ENCODE results near the gene PLA2G2F. TPM values are rescaled to one million over a fixed set of nuclear protein-coding genes. Genes with fewer than 3 reads are reported as not detected.

The PLA2G2F gene
- polyA plus RNA-seq, 3 donors from 2014 or later = not detected

GRCh38 chr1:20107796-20108195 lies 31.3 kb upstream of the PLA2G2F start:
- no peaks in the 10 kb centered on the region for H3K36me3 Mint-ChIP-seq
- DNase-seq = no peak
- no peaks in the 10 kb centered on the region for H3K9me3 Mint-ChIP-seq
- no peak overlapping the region for H3K4me3 Mint-ChIP-seq
- H3K27ac Mint-ChIP-seq = no peak overlapping the region
- peaks cover 2 to 6% (median 5%) of the 10 kb centered on the region in 3 donors for H3K27me3 Mint-ChIP-seq (ENCODE audit: low read depth in 3 of 3)
- H3K4me1 Mint-ChIP-seq = no peaks in the 10 kb centered on the region

- Mint-ChIP-seq H3K9me3 (no peaks in the 10 kb centered on the region), H3K36me3 (no peaks in the 10 kb centered on the region), H3K4me1 (no peaks in the 10 kb centered on the region), H3K27ac (no peak overlapping the region), H3K27me3 (ENCODE audit: low read depth in 3 of 3) (peaks cover under 1 to 6% (median 5%) of the 10 kb centered on the region in 3 donors), H3K4me3 (no peak overlapping the region)
- no peak for DNase-seq
These were observed 30.6 kb upstream of the PLA2G2F start for GRCh38 chr1:20108366-20109123.

GRCh38 chr1:20109223-20109856 lies 29.8 kb upstream of the PLA2G2F start:
- no peak overlapping the region for H3K4me3 Mint-ChIP-seq
- no peak overlapping the region for H3K27ac Mint-ChIP-seq
- H3K4me1 Mint-ChIP-seq = no peaks in the 10 kb centered on the region
- peaks cover 0 to 8% (median 6%) of the 10 kb centered on the region in 3 donors for H3K27me3 Mint-ChIP-seq (ENCODE audit: low read depth in 3 of 3)
- DNase-seq = no peak
- no peaks in the 10 kb centered on the region for H3K36me3 Mint-ChIP-seq
- H3K9me3 Mint-ChIP-seq = no peaks in the 10 kb centered on the region

GRCh38 chr1:20110679-20111078 lies 28.4 kb upstream of the PLA2G2F start:
- H3K27me3 Mint-ChIP-seq (ENCODE audit: low read depth in 3 of 3) = peaks cover 0 to 8% (median 6%) of the 10 kb centered on the region in 3 donors
- no peaks in the 10 kb centered on the region for H3K9me3 Mint-ChIP-seq
- H3K27ac Mint-ChIP-seq = no peak overlapping the region
- H3K36me3 Mint-ChIP-seq = no peaks in the 10 kb centered on the region
- no peak for DNase-seq
- no peak overlapping the region for H3K4me3 Mint-ChIP-seq
- H3K4me1 Mint-ChIP-seq = no peaks in the 10 kb centered on the region

- no peaks in the 10 kb centered on the region for H3K9me3 Mint-ChIP-seq
- no peaks in the 10 kb centered on the region for H3K4me1 Mint-ChIP-seq
- no peak for DNase-seq
- no peak overlapping the region for H3K27ac Mint-ChIP-seq
- H3K4me3 Mint-ChIP-seq = no peak overlapping the region
- peaks cover 0 to 8% (median 6%) of the 10 kb centered on the region in 3 donors for H3K27me3 Mint-ChIP-seq (ENCODE audit: low read depth in 3 of 3)
- H3K36me3 Mint-ChIP-seq = no peaks in the 10 kb centered on the region
These were observed 27.7 kb upstream of the PLA2G2F start for GRCh38 chr1:20111452-20111851.

- H3K36me3 Mint-ChIP-seq = no peaks in the 10 kb centered on the region
- DNase-seq = no peak
- no peak overlapping the region for H3K27ac Mint-ChIP-seq
- no peaks in the 10 kb centered on the region for H3K4me1 Mint-ChIP-seq
- peaks cover 0 to 7% (median 6%) of the 10 kb centered on the region in 3 donors for H3K27me3 Mint-ChIP-seq (ENCODE audit: low read depth in 3 of 3)
- no peak overlapping the region for H3K4me3 Mint-ChIP-seq
- no peaks in the 10 kb centered on the region for H3K9me3 Mint-ChIP-seq
These were observed 26.7 kb upstream of the PLA2G2F start for GRCh38 chr1:20112279-20113000.

- H3K27me3 Mint-ChIP-seq (ENCODE audit: low read depth in 3 of 3) = peaks cover 0 to 9% (median 6%) of the 10 kb centered on the region in 3 donors
These were observed 25.0 kb upstream of the PLA2G2F start for GRCh38 chr1:20114021-20114648.

GRCh38 chr1:20115479-20115878 lies 23.6 kb upstream of the PLA2G2F start:
- Mint-ChIP-seq H3K27ac (no peak overlapping the region), H3K9me3 (no peaks in the 10 kb centered on the region), H3K4me1 (no peaks in the 10 kb centered on the region), H3K36me3 (no peaks in the 10 kb centered on the region), H3K4me3 (no peak overlapping the region), H3K27me3 (ENCODE audit: low read depth in 3 of 3) (peaks cover 0 to 11% (median 6%) of the 10 kb centered on the region in 3 donors)
- no peak for DNase-seq

More at GRCh38 chr1:20114021-20114648, 25.0 kb upstream of the PLA2G2F start:
- H3K36me3 Mint-ChIP-seq = no peaks in the 10 kb centered on the region
- H3K4me3 Mint-ChIP-seq = no peak overlapping the region
- no peak overlapping the region for H3K27ac Mint-ChIP-seq
- no peaks in the 10 kb centered on the region for H3K4me1 Mint-ChIP-seq
- DNase-seq = no peak
- H3K9me3 Mint-ChIP-seq = no peaks in the 10 kb centered on the region

GRCh38 chr1:20115916-20116315 lies 23.2 kb upstream of the PLA2G2F start:
- Mint-ChIP-seq H3K36me3 (no peaks in the 10 kb centered on the region), H3K27me3 (ENCODE audit: low read depth in 3 of 3) (peaks cover 0 to 11% (median 6%) of the 10 kb centered on the region in 3 donors), H3K4me3 (no peak overlapping the region), H3K27ac (no peak overlapping the region), H3K9me3 (no peaks in the 10 kb centered on the region), H3K4me1 (no peaks in the 10 kb centered on the region)
- DNase-seq = no peak

GRCh38 chr1:20117236-20117635 lies 21.9 kb upstream of the PLA2G2F start:
- H3K4me3 Mint-ChIP-seq = no peak overlapping the region
- no peak overlapping the region for H3K27ac Mint-ChIP-seq
- H3K9me3 Mint-ChIP-seq = peaks cover 0 to 1% (median 0%) of the 10 kb centered on the region in 6 donors

GRCh38 chr1:20119347-20119746 lies 19.8 kb upstream of the PLA2G2F start, which contains the start of gene PLA2G2D:
Gene PLA2G2D, minus strand, starts transcription at chr1:20119536. Its CDS starts 38 bp downstream, at chr1:20119498.
- Mint-ChIP-seq H3K4me3 (no peak within 1 kb of the TSS), H3K27me3 (ENCODE audit: low read depth in 3 of 3) (peaks cover 3 to 6% (median 4%) of the 10 kb centered on the region in 3 donors), H3K36me3 (no peaks in the 10 kb centered on the region), H3K27ac (no peak within 1 kb of the TSS), H3K4me1 (no peaks in the 10 kb centered on the region), H3K9me3 (peaks cover 0 to 1% (median 0%) of the 10 kb centered on the region in 6 donors)
- no peak for DNase-seq

More at GRCh38 chr1:20117236-20117635, 21.9 kb upstream of the PLA2G2F start:
- DNase-seq = no peak
- Mint-ChIP-seq H3K4me1 (no peaks in the 10 kb centered on the region), H3K36me3 (no peaks in the 10 kb centered on the region), H3K27me3 (ENCODE audit: low read depth in 3 of 3) (peaks cover 0 to 9% (median 1%) of the 10 kb centered on the region in 3 donors)

- H3K27ac Mint-ChIP-seq = no peak overlapping the region
- peaks cover 4 to 8% (median 4%) of the 10 kb centered on the region in 3 donors for H3K27me3 Mint-ChIP-seq (ENCODE audit: low read depth in 3 of 3)
- H3K9me3 Mint-ChIP-seq = peaks cover 0 to 1% (median 0%) of the 10 kb centered on the region in 6 donors
- no peak for DNase-seq
- no peak overlapping the region for H3K4me3 Mint-ChIP-seq
- H3K4me1 Mint-ChIP-seq = no peaks in the 10 kb centered on the region
- H3K36me3 Mint-ChIP-seq = no peaks in the 10 kb centered on the region
These were observed 18.3 kb upstream of the PLA2G2F start for GRCh38 chr1:20120796-20121195.

- Mint-ChIP-seq H3K27me3 (ENCODE audit: low read depth in 3 of 3) (peaks cover 4 to 13% (median 4%) of the 10 kb centered on the region in 3 donors), H3K27ac (no peak overlapping the region), H3K4me3 (no peak overlapping the region), H3K4me1 (no peaks in the 10 kb centered on the region), H3K9me3 (peaks cover 0 to 1% (median 0%) of the 10 kb centered on the region in 6 donors), H3K36me3 (peaks cover 0 to 3% (median 0%) of the 10 kb centered on the region in 3 donors)
- no peak for DNase-seq
These were observed 15.2 kb upstream of the PLA2G2F start for GRCh38 chr1:20123722-20124455.
